H1 (cell line): Measurements from ENCODE around the gene MB. TPM values are rescaled to one million over a fixed set of nuclear protein-coding genes. Genes with fewer than 3 reads are reported as not detected.

Source experiments
- CTCF ChIA-PET: fragments of 300-600 bp; sonication (Branson Sonifier 250); formaldehyde crosslinking; loops from one replicate; lab custom pipeline; 2021; ENCODE audit not compliant: partially characterized antibody; lab: Charles Lee
- POLR2A ChIA-PET: fragments of 300-600 bp; sonication (Branson Sonifier 250); formaldehyde crosslinking; loops from one replicate; lab custom pipeline; 2021; ENCODE audit warnings: inconsistent platforms; ENCODE audit not compliant: partially characterized antibody; lab: Charles Lee
- DNase-seq, 2 experiments: peaks; one replicate each; pipeline versions ENCODE4 v3.0.0 to v3.0.0-alpha.2; 2010 to 2022; ENCODE audit warnings: low spot score in 2 of 2, low read depth in 1 of 2, mixed read lengths in 1 of 2
- FAIRE-seq: peaks from 2 replicates; lab custom pipeline; 2011; peaks lifted over from hg19 to GRCh38; lab: Jason Lieb, UNC
- H2AFZ ChIP-seq: 2 replicates; pipeline ENCODE4 v1.8.1; 2012; ENCODE audit warnings: low read length, inconsistent platforms
- H2AK5ac ChIP-seq: 2 replicates; pipeline ENCODE4 v1.6.1; 2013; ENCODE audit warnings: low read depth, low read length
- H2BK120ac ChIP-seq: replicated peaks from 2 replicates; pipeline ENCODE3; 2013; ENCODE audit warnings: low read depth, low read length, inconsistent platforms
- H2BK12ac ChIP-seq: 2 replicates; pipeline ENCODE4 v1.6.1; 2013; ENCODE audit warnings: low read depth, low read length
- H2BK15ac ChIP-seq: 2 replicates; pipeline ENCODE4 v1.6.1; 2013; ENCODE audit warnings: low read length
- H2BK20ac ChIP-seq: 2 replicates; pipeline ENCODE4 v1.6.1; 2013; ENCODE audit warnings: low read length
- H2BK5ac ChIP-seq: 2 replicates; pipeline ENCODE4 v1.6.1; 2013; ENCODE audit warnings: low read depth, low read length
- H3K14ac ChIP-seq: 2 replicates; pipeline ENCODE4 v1.6.1; 2013; ENCODE audit warnings: inconsistent platforms; ENCODE audit not compliant: insufficient read length
- H3K18ac ChIP-seq: 2 replicates; pipeline ENCODE4 v1.6.1; 2013; ENCODE audit warnings: low read length; ENCODE audit errors: extremely low read depth
- H3K23ac ChIP-seq: 2 replicates; pipeline ENCODE4 v1.6.1; 2013; ENCODE audit warnings: inconsistent platforms; ENCODE audit not compliant: insufficient read length
- H3K23me2 ChIP-seq: 2 replicates; pipeline ENCODE4 v1.6.1; 2013; ENCODE audit warnings: low read depth, low read length
- H3K27ac ChIP-seq: 2 replicates; pipeline ENCODE4 v1.6.1; 2011; ENCODE audit warnings: low read depth, low read length, inconsistent platforms
- H3K27me3 ChIP-seq, 4 experiments: replicated peaks in 1 of 4; 1 replicate in 1 of 4; 2 replicates in 3 of 4; pipeline versions ENCODE4 v1.6.1 to v1.8.1; 2011 to 2013; ENCODE audit warnings: low read length in 3 of 4, mild to moderate bottlenecking in 3 of 4, inconsistent platforms in 2 of 4, mixed read lengths in 2 of 4, moderate library complexity in 1 of 4; ENCODE audit not compliant: control insufficient read depth in 3 of 4, insufficient read depth in 3 of 4; ENCODE audit errors: extremely low read depth in 1 of 4
- H3K36me3 ChIP-seq, 4 experiments: 2 replicates each; pipeline versions ENCODE4 v1.6.1 to v1.8.1; 2011 to 2013; ENCODE audit warnings: mild to moderate bottlenecking in 4 of 4, low read length in 3 of 4, moderate library complexity in 2 of 4, control low read depth in 1 of 4, inconsistent platforms in 1 of 4; ENCODE audit not compliant: insufficient read depth in 4 of 4, control insufficient read depth in 2 of 4
- H3K4ac ChIP-seq: replicated peaks from 2 replicates; pipeline ENCODE3; 2013; ENCODE audit warnings: low read length, low read depth, mixed read lengths, inconsistent platforms; ENCODE audit not compliant: insufficient read length
- H3K4me1 ChIP-seq, 4 experiments: replicated peaks in 1 of 4; 1 replicate in 1 of 4; 2 replicates in 3 of 4; pipeline versions ENCODE4 v1.6.1 to v1.8.1; 2011 to 2013; ENCODE audit warnings: low read length in 3 of 4, inconsistent platforms in 2 of 4, mixed read lengths in 1 of 4; ENCODE audit not compliant: insufficient read depth in 4 of 4, control insufficient read depth in 3 of 4
- H3K4me2 ChIP-seq, 2 experiments: 2 replicates each; pipeline versions ENCODE4 v1.6.1 to v1.8.1; 2011 to 2013; ENCODE audit warnings: low read depth in 2 of 2, low read length in 2 of 2, control low read depth in 1 of 2, inconsistent platforms in 1 of 2, mild to moderate bottlenecking in 1 of 2; ENCODE audit not compliant: insufficient read depth in 1 of 2
- H3K4me3 ChIP-seq, 4 experiments: fragments of 200-600, 300-600 bp in 1 of 4; sonication (generic), shearing (Covaris generic), sonication (Bioruptor Twin) in 1 of 4; 2 replicates each; pipeline versions ENCODE4 v1.5.1 to v1.8.1; 2011 to 2016; ENCODE audit warnings: low read length in 4 of 4, low read depth in 3 of 4, control low read depth in 2 of 4, inconsistent platforms in 2 of 4, mild to moderate bottlenecking in 2 of 4, mixed read lengths in 1 of 4, moderate library complexity in 1 of 4; ENCODE audit not compliant: insufficient read depth in 2 of 4; ENCODE audit errors: extremely low read depth in 1 of 4
- H3K56ac ChIP-seq: replicated peaks from 2 replicates; pipeline ENCODE3; 2013; ENCODE audit warnings: low read depth, mild to moderate bottlenecking, mixed read lengths, low read length, inconsistent platforms; ENCODE audit not compliant: insufficient read length
- H3K79me1 ChIP-seq: 2 replicates; pipeline ENCODE4 v1.6.1; 2013; ENCODE audit warnings: low read depth, low read length, control low read depth
- H3K79me2 ChIP-seq, 2 experiments: 2 replicates each; pipeline versions ENCODE4 v1.6.1 to v1.8.1; 2012 to 2013; ENCODE audit warnings: low read length in 2 of 2, mild to moderate bottlenecking in 2 of 2, inconsistent platforms in 1 of 2; ENCODE audit not compliant: insufficient read depth in 2 of 2, control insufficient read depth in 1 of 2
- H3K9ac ChIP-seq, 4 experiments: replicated peaks in 1 of 4; 1 replicate in 1 of 4; 2 replicates in 3 of 4; pipeline versions ENCODE4 v1.6.1 to v1.8.1; 2011 to 2013; ENCODE audit warnings: low read depth in 3 of 4, low read length in 3 of 4, control low read depth in 2 of 4, mild to moderate bottlenecking in 2 of 4, moderate library complexity in 2 of 4, inconsistent platforms in 1 of 4; ENCODE audit errors: extremely low read depth in 1 of 4
- H3K9me3 ChIP-seq, 2 experiments: 2 replicates each; pipeline versions ENCODE4 v1.6.1 to v1.8.1; 2012 to 2013; ENCODE audit warnings: mild to moderate bottlenecking in 2 of 2, moderate library complexity in 2 of 2, control low read depth in 1 of 2, inconsistent platforms in 1 of 2, low read depth in 1 of 2, low read length in 1 of 2, mixed read lengths in 1 of 2; ENCODE audit not compliant: insufficient read depth in 2 of 2
- H4K20me1 ChIP-seq, 2 experiments: replicated peaks in 1 of 2; 2 replicates each; pipeline versions ENCODE3 to v1.8.1; 2011 to 2013; ENCODE audit warnings: inconsistent platforms in 2 of 2, low read length in 2 of 2, mild to moderate bottlenecking in 1 of 2; ENCODE audit not compliant: insufficient read depth in 2 of 2, control insufficient read depth in 1 of 2
- H4K5ac ChIP-seq: 2 replicates; pipeline ENCODE4 v1.6.1; 2013; ENCODE audit warnings: low read length, low read depth, mixed read lengths, inconsistent platforms; ENCODE audit not compliant: insufficient read length
- H4K8ac ChIP-seq: 2 replicates; pipeline ENCODE4 v1.8.0; 2013; ENCODE audit warnings: mild to moderate bottlenecking, moderate library complexity, low read length, inconsistent platforms; ENCODE audit not compliant: insufficient read depth; ENCODE audit errors: extremely low read depth
- H4K91ac ChIP-seq: replicated peaks from 2 replicates; pipeline ENCODE3; 2013; ENCODE audit warnings: low read length, mixed read lengths, inconsistent platforms; ENCODE audit not compliant: insufficient read length
- CBX5 ChIP-seq: fragments of 300-800, 300-1000 bp; sonication (generic); IDR thresholded peaks from 2 replicates; pipeline ENCODE4 v1.7.1; 2016; ENCODE audit warnings: antibody characterized with exemption, low read length, low read depth
- CHD1 ChIP-seq: IDR thresholded peaks from 2 replicates; pipeline ENCODE4 v1.6.1; 2012; ENCODE audit warnings: low read depth, low read length, improper control_type of control experiment
- FOSL1 ChIP-seq: IDR thresholded peaks from 2 replicates; pipeline ENCODE4 v1.6.1; 2011; ENCODE audit warnings: mild to moderate bottlenecking, low read depth, low read length, moderate library complexity; ENCODE audit not compliant: insufficient read depth
- JUND ChIP-seq: IDR thresholded peaks from 2 replicates; pipeline ENCODE4 v1.6.1; 2011; ENCODE audit warnings: mild to moderate bottlenecking, improper control_type of control experiment, low read length
- NANOG ChIP-seq: IDR thresholded peaks from 2 replicates; pipeline ENCODE4 v1.6.1; 2011; ENCODE audit warnings: low read length, low read depth, mild to moderate bottlenecking, inconsistent platforms; ENCODE audit not compliant: insufficient read depth, poor library complexity, severe bottlenecking
- NRF1 ChIP-seq: IDR thresholded peaks from 2 replicates; pipeline ENCODE4 v1.6.1; 2011; ENCODE audit warnings: mild to moderate bottlenecking, low read depth, low read length, improper control_type of control experiment
- POLR2A ChIP-seq, 2 experiments: IDR thresholded peaks; 1 replicate in 1 of 2; 2 replicates in 1 of 2; pipeline ENCODE4 v1.6.1; 2011; ENCODE audit warnings: low read depth in 2 of 2, low read length in 2 of 2, mild to moderate bottlenecking in 2 of 2; ENCODE audit errors: control extremely low read depth in 1 of 2
- POLR2AphosphoS5 ChIP-seq: IDR thresholded peaks from 2 replicates; pipeline ENCODE4 v1.6.1; 2011; ENCODE audit warnings: low read depth, low read length
- RFX5 ChIP-seq: IDR thresholded peaks from 2 replicates; pipeline ENCODE4 v1.6.1; 2011; ENCODE audit warnings: low read depth, low read length, improper control_type of control experiment, borderline replicate concordance
- TAF1 ChIP-seq: IDR thresholded peaks from 2 replicates; pipeline ENCODE4 v1.6.1; 2011; ENCODE audit warnings: mild to moderate bottlenecking, low read depth, low read length
- TBP ChIP-seq: IDR thresholded peaks from 2 replicates; pipeline ENCODE4 v1.6.1; 2011; ENCODE audit warnings: low read depth, low read length, improper control_type of control experiment
- TCF12 ChIP-seq: IDR thresholded peaks from 2 replicates; pipeline ENCODE4 v1.6.1; 2011; ENCODE audit warnings: low read depth, mild to moderate bottlenecking, low read length
- YY1 ChIP-seq: IDR thresholded peaks from 2 replicates; pipeline ENCODE4 v1.6.1; 2011; ENCODE audit warnings: low read depth, mild to moderate bottlenecking, low read length
- WGBS, 2 experiments: shearing (Covaris generic) in 1 of 2; methylation state at CpG; one replicate each; pipeline versions ENCODE4 v1.1.6 to v1.1.7; 2013 to 2015; ENCODE audit warnings: low lambda C conversion rate in 2 of 2, mixed read lengths in 2 of 2, inconsistent platforms in 1 of 2, low coverage in 1 of 2, missing lambda C conversion rate in 1 of 2; ENCODE audit not compliant: insufficient replicate concordance in 2 of 2, insufficient coverage in 1 of 2, insufficient read length in 1 of 2; ENCODE audit errors: extremely low coverage in 1 of 2, missing lambda C conversion rate in 1 of 2; 5-methylcytosine and 5-hydroxymethylcytosine counted together
- polyA plus RNA-seq, 7 experiments: library from polyadenylated mRNA; depleted of rRNA in 3 of 7; stranded (reverse) in 5 of 7; unstranded in 2 of 7; fragments of >200 nt in 5 of 7; fragments of 200-250 nt in 2 of 7; gene quantifications; 1 replicate in 5 of 7; 2 replicates in 1 of 7; 4 replicates in 1 of 7; pipeline versions ENCODE4 v1.2.1 to v1.2.3, GENCODE V29; 2011 to 2013; ENCODE audit warnings: missing spikeins in 2 of 7, mixed read lengths in 2 of 7
- total RNA-seq: library from RNA; stranded (reverse); fragmentation: NEBNext Ultra II Directional; extraction: Animal tissue kit (Norgen Biotek cat#: 25700); gene quantifications from 2 replicates; pipeline ENCODE4 v1.2.1, GENCODE V29; 2021

Gene MB
- total and polyA plus RNA-seq, 2 of the 8 experiments (the other 6 are each of a cell fraction or from before 2014, with no cell fraction given) = 1.5 TPM; not detected in 1

DNA sequence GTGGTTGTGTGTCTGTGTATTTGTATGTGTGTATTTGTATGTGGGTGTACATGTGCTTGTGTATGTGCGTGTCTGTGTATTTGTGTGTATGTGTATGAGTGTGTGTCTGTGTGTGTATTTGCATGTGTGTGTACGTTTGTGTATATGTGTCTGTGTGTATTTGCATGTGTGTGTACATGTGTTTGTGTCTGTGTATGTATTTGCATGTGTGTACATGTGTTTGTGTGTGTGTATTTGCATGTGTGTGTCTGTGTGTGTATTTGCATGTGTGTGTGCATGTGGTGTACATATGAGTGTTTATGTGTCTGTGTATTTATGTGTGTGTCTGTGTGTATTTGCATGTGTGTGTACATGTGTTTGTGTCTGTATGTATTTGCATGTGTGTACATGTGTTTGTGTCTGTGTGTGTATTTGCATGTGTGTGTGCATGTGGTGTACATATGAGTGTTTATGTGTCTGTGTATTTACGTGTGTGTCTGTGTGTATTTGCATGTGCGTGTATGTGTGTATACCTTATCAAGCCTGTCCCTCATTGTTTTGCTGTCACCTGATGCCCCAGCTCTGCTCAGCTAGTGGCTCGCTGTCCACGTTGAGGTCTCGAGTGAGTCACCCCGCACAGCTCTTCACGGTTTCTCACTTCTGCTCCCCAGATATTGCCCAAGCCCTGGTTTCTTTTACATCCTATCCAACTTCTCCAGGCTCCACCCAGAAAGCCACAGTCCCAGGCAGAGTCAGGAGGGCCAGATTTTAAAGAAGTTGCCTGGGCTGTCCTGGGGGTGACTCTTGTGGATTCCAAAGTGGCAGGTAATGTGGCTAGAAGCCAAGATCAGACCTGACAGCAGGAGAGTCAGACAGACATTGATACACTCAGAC lies 15.2 kb downstream of the MB start:
- Histone ChIP-seq H3K4ac (no peak overlapping the region), H3K9me3 (peaks cover 0 to 7% of the 10 kb centered on the region in 2 experiments; a peak in 1 of 4 replicates), H2BK15ac (no peak overlapping the region), H4K91ac (no peak overlapping the region), H4K20me1 (peaks cover 0 to 4% of the 10 kb centered on the region in 2 experiments), H2AK5ac (0 out of 2 replicates have a peak overlapping the region, but pooled peaks have one; percentile 45), H2AFZ (no peak overlapping the region), H2BK20ac (no peak overlapping the region), H3K4me2 (no peak overlapping the region), H3K18ac (no peak overlapping the region), H2BK12ac (0 out of 2 replicates have a peak overlapping the region, but pooled peaks have one; percentile 5), H3K23ac (no peak overlapping the region), H4K5ac (no peak overlapping the region), H3K27ac (no peak overlapping the region), H2BK120ac (no peak overlapping the region), H3K9ac (no peak overlapping the region; a peak in 1 of 7 replicates), H3K27me3 (no peaks in the 10 kb centered on the region), H4K8ac (no peak overlapping the region), H3K23me2 (peaks cover 4% of the 10 kb centered on the region), H2BK5ac (no peak overlapping the region), H3K36me3 (no peaks in the 10 kb centered on the region), H3K4me1 (no peaks in the 10 kb centered on the region), H3K4me3 (no peak overlapping the region), H3K79me1 (no peaks in the 10 kb centered on the region; the same call in 1 of the 2 replicates), H3K14ac (no peak overlapping the region), H3K79me2 (peaks cover 0 to 3% of the 10 kb centered on the region in 2 experiments; a peak in 1 of 4 replicates), H3K56ac (no peak overlapping the region)
- CTCF ChIA-PET = interaction anchor here (0.7 to 1.4 kb wide), 3 partner anchors 10 to 514 kb away, joined by 3 to 5 read pairs (median 3); no protein-coding TSS in a partner anchor
- no peak for FAIRE-seq
- DNase-seq = no peak
- POLR2A ChIA-PET = no interaction called here
- WGBS, 2 experiments = 92% methylated on average over 9 of the region's 9 CpGs; no CpG with 5 or more reads in 1 of the 2 experiments
- TF ChIP-seq NRF1 (no peak), CBX5 (no peak), JUND (no peak), POLR2A (IDR thresholded peaks at IDR 0.05; ENCODE audit: control extremely low read depth in 1 of 2, low read depth in 2 of 2, low read length in 2 of 2) (no peak), FOSL1 (no peak), TCF12 (no peak), RFX5 (no peak), TBP (no peak), YY1 (no peak), CHD1 (no peak), POLR2AphosphoS5 (no peak), NANOG (no peak), TAF1 (no peak)
